GM13976 (cell line): ENCODE data around the gene STAT4.

ENCODE experiments used
- DNase-seq: peaks from one replicate; pipeline ENCODE4 v3.0.0; 2012; ENCODE audit warnings: low spot score
- CTCF ChIP-seq: IDR thresholded peaks from 2 replicates; pipeline ENCODE4 v1.5.1; 2012; ENCODE audit warnings: borderline replicate concordance, mild to moderate bottlenecking; ENCODE audit not compliant: insufficient read depth; ENCODE audit errors: extremely low read depth, missing control alignments, control extremely low read depth
- in situ Hi-C: fragments of 300-500 bp; cut with MboI; formaldehyde crosslinking; loops from one replicate; pipeline ENCODE4 v1.12.0; 2022; ENCODE audit warnings: low sequenced_read_pairs, mixed read lengths, inconsistent platforms; ENCODE audit not compliant: unreplicated experiment

The STAT4 gene

GRCh38 chr2:191183516-191183915, 32.7 kb upstream of the STAT4 start:
- no peak for DNase-seq
- no peak for TF ChIP-seq CTCF
- in situ Hi-C loops: no loop called here

GRCh38 chr2:191183081-191183480, 32.3 kb upstream of the STAT4 start:
- in situ Hi-C loops: no loop called here
- TF ChIP-seq CTCF: no peak
- no peak for DNase-seq

GRCh38 chr2:191180713-191181112, 29.9 kb upstream of the STAT4 start:
- TF ChIP-seq CTCF: no peak
- in situ Hi-C loops: no loop called here
- DNase-seq: no peak

GRCh38 chr2:191180276-191180675, 29.5 kb upstream of the STAT4 start:
- in situ Hi-C loops: no loop called here
- DNase-seq: no peak
- no peak for TF ChIP-seq CTCF

GRCh38 chr2:191178806-191179514, 28.2 kb upstream of the STAT4 start:
- in situ Hi-C loops: no loop called here
- no peak for TF ChIP-seq CTCF
- DNase-seq: no peak

- no peak for TF ChIP-seq CTCF
- in situ Hi-C loops: no loop called here
- DNase-seq: no peak
These were observed 27.2 kb upstream of the STAT4 start for GRCh38 chr2:191177751-191178736.
